ENCODE results near the gene UBASH3B. TPM values are rescaled to one million over a fixed set of nuclear protein-coding genes. Genes with fewer than 3 reads are reported as not detected.

The UBASH3B gene
- total and polyA plus RNA-seq, 2 of the 13 experiments (the other 11 are each of a cell fraction or from before 2014, with no cell fraction given) = 4.4 to 7.6 TPM

DNA sequence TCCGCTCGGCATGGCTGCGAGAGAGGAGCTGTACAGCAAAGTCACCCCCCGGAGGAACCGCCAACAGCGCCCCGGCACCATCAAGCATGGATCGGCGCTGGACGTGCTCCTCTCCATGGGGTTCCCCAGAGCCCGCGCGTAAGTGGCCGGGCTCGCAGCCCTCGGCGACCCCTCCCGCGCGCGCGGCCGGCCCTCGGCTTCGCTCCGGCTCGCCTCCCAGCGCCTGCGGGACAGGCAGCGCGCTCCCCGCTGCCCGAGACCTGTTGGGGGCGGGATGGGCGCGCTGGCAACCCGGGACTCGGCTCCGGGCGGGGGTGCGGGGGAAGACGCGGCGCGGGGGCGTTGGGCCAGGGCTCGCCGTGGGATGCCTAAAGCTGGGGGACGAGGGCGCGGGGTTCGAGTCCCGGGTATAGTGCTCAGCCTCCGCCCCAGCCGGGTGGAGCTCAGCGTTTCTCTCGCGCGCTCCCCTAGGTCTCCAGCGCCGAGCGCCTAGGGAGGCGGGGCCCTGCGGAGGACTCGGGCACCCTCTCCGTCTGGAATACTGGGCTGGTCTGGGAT, 630 bp downstream of the UBASH3B start (continued):
- peak; percentile 26 for TF ChIP-seq ZNF18 (CRISPR knock-in tag; IDR thresholded peaks at IDR 0.05; ENCODE audit: insufficient replicate concordance)

DNA sequence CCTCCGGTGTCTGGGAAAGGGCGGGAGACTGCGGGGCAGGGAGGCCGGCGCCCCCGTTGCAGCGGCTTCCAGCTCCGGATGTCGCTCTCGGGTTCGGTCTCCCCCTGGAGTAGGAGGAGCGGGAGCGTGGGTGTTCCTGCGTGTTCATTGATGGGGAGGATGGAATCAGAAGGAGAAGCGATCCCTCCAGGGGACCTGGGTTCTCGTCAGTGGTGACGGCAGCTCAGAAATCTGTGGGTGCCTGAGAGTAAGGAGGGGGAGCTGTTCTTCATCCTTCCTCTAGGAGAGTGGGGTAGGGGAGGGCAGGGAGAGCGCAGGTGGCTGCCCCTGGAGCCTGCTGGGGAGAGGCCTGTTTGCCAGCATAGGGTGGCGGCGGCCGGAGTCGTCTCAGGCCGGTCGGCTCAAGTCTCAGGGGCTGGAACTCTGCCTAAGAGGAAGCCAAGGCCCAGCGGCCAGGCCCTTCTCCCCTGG, 1.1 kb downstream of the UBASH3B start:
- Histone ChIP-seq H3K36me3 (replicated peaks in 1 of 2; ENCODE audit: control insufficient read depth in 1 of 2, insufficient read depth in 2 of 2, low read length in 2 of 2) (no peaks in the 10 kb centered on the region), H2AFZ (ENCODE audit: low read length) (no peak overlapping the region), H3K4me2 (ENCODE audit: low read depth, low read length) (peak overlapping the region; percentile 96), H4K20me1 (ENCODE audit: insufficient read depth, low read length) (no peaks in the 10 kb centered on the region), H3K4me3 (replicated peaks in 1 of 3; ENCODE audit: insufficient read depth in 1 of 3, low read depth in 2 of 3, low read length in 3 of 3) (peak overlapping the region; percentile 63 to 87 (median 81)), H3K4me1 (ENCODE audit: insufficient read depth, low read length) (peaks cover 52% of the 10 kb centered on the region), H3K79me2 (ENCODE audit: insufficient read depth, low read length) (peaks cover 11% of the 10 kb centered on the region), H3K27ac (ENCODE audit: extremely low read length, insufficient read depth, low read length) (no peak overlapping the region), H3K27me3 (ENCODE audit: control insufficient read depth in 1 of 2, insufficient read depth in 2 of 2, low read length in 2 of 2) (peaks cover 0 to 19% of the 10 kb centered on the region in 2 experiments; a peak in 4 of 5 replicates), H3K9ac (ENCODE audit: insufficient read depth, low read depth, low read length) (peak overlapping the region; percentile 61), H3K9me3 (ENCODE audit: low read length) (no peaks in the 10 kb centered on the region)
- CTCF ChIA-PET (ENCODE audit: low intra/inter-chr PET ratio, low total read pairs) = no interaction called here
- peak; percentile 57 for ATAC-seq
- no TSS peak for BruUV-seq (replicated peaks)
- intact Hi-C loops (cut with micrococcal nuclease; ENCODE audit: unreplicated experiment) = no loop called here
- in situ Hi-C loops (cut with HindIII; ENCODE audit: extremely low pct_ligation_motif_present, low pct_unique_long_range_greater_than_20kb) = no loop called here
- POLR2A ChIA-PET = interaction anchor here (1.0 to 2.3 kb wide), 5 partner anchors 9 to 50 kb away, joined by 4 to 18 read pairs (median 5); no protein-coding TSS in a partner anchor
- no peak for DNase-seq (ENCODE audit: low spot score)
- 0% methylated on average over 2 of the region's 25 CpGs for WGBS (ENCODE audit: low lambda C conversion rate)
- FAIRE-seq = no peak
- TF ChIP-seq ETV5 (CRISPR knock-in tag; IDR thresholded peaks at IDR 0.05; ENCODE audit: borderline replicate concordance) = 0 out of 2 replicates have a peak, but pooled peaks have one; percentile 7
- peak; percentile 71; the same call in 1 of the 2 replicates for TF ChIP-seq ZBTB37 (CRISPR knock-in tag; IDR thresholded peaks at IDR 0.05)
- 0 out of 2 replicates have a peak, but pooled peaks have one; percentile 33 for TF ChIP-seq HOXA5 (CRISPR knock-in tag; IDR thresholded peaks at IDR 0.05)
- no peak for TF ChIP-seq KLF12 (CRISPR knock-in tag; IDR thresholded peaks at IDR 0.05; ENCODE audit: borderline replicate concordance)
- TF ChIP-seq, protein P1, sequence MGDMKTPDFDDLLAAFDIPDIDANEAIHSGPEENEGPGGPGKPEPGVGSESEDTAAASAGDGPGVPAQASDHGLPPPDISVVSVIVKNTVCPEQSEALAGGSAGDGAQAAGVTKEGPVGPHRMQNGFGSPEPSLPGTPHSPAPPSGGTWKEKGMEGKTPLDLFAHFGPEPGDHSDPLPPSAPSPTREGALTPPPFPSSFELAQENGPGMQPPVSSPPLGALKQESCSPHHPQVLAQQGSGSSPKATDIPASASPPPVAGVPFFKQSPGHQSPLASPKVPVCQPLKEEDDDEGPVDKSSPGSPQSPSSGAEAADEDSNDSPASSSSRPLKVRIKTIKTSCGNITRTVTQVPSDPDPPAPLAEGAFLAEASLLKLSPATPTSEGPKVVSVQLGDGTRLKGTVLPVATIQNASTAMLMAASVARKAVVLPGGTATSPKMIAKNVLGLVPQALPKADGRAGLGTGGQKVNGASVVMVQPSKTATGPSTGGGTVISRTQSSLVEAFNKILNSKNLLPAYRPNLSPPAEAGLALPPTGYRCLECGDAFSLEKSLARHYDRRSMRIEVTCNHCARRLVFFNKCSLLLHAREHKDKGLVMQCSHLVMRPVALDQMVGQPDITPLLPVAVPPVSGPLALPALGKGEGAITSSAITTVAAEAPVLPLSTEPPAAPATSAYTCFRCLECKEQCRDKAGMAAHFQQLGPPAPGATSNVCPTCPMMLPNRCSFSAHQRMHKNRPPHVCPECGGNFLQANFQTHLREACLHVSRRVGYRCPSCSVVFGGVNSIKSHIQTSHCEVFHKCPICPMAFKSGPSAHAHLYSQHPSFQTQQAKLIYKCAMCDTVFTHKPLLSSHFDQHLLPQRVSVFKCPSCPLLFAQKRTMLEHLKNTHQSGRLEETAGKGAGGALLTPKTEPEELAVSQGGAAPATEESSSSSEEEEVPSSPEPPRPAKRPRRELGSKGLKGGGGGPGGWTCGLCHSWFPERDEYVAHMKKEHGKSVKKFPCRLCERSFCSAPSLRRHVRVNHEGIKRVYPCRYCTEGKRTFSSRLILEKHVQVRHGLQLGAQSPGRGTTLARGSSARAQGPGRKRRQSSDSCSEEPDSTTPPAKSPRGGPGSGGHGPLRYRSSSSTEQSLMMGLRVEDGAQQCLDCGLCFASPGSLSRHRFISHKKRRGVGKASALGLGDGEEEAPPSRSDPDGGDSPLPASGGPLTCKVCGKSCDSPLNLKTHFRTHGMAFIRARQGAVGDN (CRISPR knock-in tag; IDR thresholded peaks at IDR 0.05) = peak; percentile 7; the same call in 1 of the 2 replicates
- TF ChIP-seq KDM4B (CRISPR knock-in tag; IDR thresholded peaks at IDR 0.05) = no peak
- TF ChIP-seq, protein P2, sequence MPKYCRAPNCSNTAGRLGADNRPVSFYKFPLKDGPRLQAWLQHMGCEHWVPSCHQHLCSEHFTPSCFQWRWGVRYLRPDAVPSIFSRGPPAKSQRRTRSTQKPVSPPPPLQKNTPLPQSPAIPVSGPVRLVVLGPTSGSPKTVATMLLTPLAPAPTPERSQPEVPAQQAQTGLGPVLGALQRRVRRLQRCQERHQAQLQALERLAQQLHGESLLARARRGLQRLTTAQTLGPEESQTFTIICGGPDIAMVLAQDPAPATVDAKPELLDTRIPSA (CRISPR knock-in tag; IDR thresholded peaks at IDR 0.05; ENCODE audit: borderline replicate concordance) = 0 out of 2 replicates have a peak, but pooled peaks have one; percentile 56
- TF ChIP-seq ZSCAN25 (CRISPR knock-in tag; IDR thresholded peaks at IDR 0.05) = 0 out of 2 replicates have a peak, but pooled peaks have one; percentile 24
- TF ChIP-seq ZNF891 (CRISPR knock-in tag; IDR thresholded peaks at IDR 0.05) = peak; percentile 55; the same call in 1 of the 2 replicates
- TF ChIP-seq ZNF501 (CRISPR knock-in tag; IDR thresholded peaks at IDR 0.05) = peak; percentile 32; the same call in 1 of the 2 replicates

Data from HepG2 (cell line).